SH-SY5Y (cell line): Measurements from ENCODE around the gene FZD10.

ENCODE experiments used
- GATA2 ChIP-seq: IDR thresholded peaks from 2 replicates; pipeline ENCODE4 v1.6.1; 2011; ENCODE audit warnings: mild to moderate bottlenecking, low read depth, low read length
- GATA3 ChIP-seq: IDR thresholded peaks from 2 replicates; pipeline ENCODE4 v1.6.1; 2011; ENCODE audit warnings: low read depth, mild to moderate bottlenecking, low read length, moderate library complexity

DNA sequence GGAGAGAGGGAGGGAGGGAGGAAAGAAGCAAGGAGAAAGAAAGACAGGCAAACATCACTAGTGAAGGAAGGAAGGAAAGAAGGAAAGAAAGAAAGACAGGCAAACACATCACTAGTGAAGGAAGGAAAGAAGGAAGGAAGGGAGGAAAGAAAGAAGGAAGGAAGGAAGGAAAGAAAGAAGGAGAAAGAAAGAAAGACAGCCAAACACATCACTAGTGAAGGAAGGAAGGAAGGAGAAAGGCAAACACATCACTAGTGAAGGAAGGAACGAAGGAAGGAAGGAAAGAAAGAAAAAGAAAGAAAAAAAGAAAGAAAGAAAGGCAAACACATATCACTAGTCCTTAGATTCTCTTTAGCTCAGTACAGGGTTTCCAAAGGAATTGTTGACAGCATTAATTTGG lies 5.3 kb downstream of the FZD10 start:
- no peak for TF ChIP-seq GATA2
- no peak for TF ChIP-seq GATA3
